Thyroid gland (tissue), 4 donors: ENCODE data around the gene ANKRD63.

Experiments used
- CTCF ChIP-seq, 6 experiments: fragments of 200-600 bp in 3 of 6; fragments of 450-650 bp in 3 of 6; sonication (generic) in 3 of 6; IDR thresholded peaks; one replicate each; pipeline ENCODE4 v1.5.1; 2016 to 2019; ENCODE audit warnings: antibody characterized with exemption in 6 of 6, mild to moderate bottlenecking in 2 of 6, inconsistent platforms in 1 of 6, moderate library complexity in 1 of 6
- POLR2A ChIP-seq, 2 donors: fragments of 450-650 bp; IDR thresholded peaks; one replicate each; pipeline ENCODE4 v1.6.1; 2017; ENCODE audit warnings: antibody characterized with exemption in 2 of 2, mild to moderate bottlenecking in 2 of 2, moderate library complexity in 1 of 2

GRCh38 chr15:40317580-40317979 lies 34.7 kb upstream of the ANKRD63 start:
- TF ChIP-seq CTCF (IDR thresholded peaks at IDR 0.05) (no peak), POLR2A (IDR thresholded peaks at IDR 0.05) (no peak)
